ENCODE data around the gene IRGM.
A peak's percentile ranks its signal among the peaks of the same experiment; 100 is the strongest.

The IRGM gene

GRCh38 chr5:150836703-150837102 lies 9.6 kb upstream of the IRGM start:
- TF ChIP-seq EGR1 (IDR thresholded peaks at IDR 0.05) (no peak), FOXM1 (IDR thresholded peaks at IDR 0.05; ENCODE audit: borderline replicate concordance, low read depth) (no peak), EP300 (IDR thresholded peaks at IDR 0.05; ENCODE audit: borderline replicate concordance) (no peak), NFIC (IDR thresholded peaks at IDR 0.05) (no peak), CREB1 (IDR thresholded peaks at IDR 0.05; ENCODE audit: low read depth) (no peak), TAF1 (IDR thresholded peaks at IDR 0.05; ENCODE audit: low read depth) (no peak), CEBPB (IDR thresholded peaks at IDR 0.05) (no peak), YY1 (IDR thresholded peaks at IDR 0.05; ENCODE audit: low read depth) (no peak), RAD21 (IDR thresholded peaks at IDR 0.05; ENCODE audit: low read depth) (no peak), TEAD4 (IDR thresholded peaks at IDR 0.05) (no peak), ZBTB7A (IDR thresholded peaks at IDR 0.05; ENCODE audit: low read depth) (no peak), TCF12 (IDR thresholded peaks at IDR 0.05; ENCODE audit: low read depth) (no peak), REST (IDR thresholded peaks at IDR 0.05; ENCODE audit: low read depth) (no peak)
- TF ChIP-seq, protein P1, sequence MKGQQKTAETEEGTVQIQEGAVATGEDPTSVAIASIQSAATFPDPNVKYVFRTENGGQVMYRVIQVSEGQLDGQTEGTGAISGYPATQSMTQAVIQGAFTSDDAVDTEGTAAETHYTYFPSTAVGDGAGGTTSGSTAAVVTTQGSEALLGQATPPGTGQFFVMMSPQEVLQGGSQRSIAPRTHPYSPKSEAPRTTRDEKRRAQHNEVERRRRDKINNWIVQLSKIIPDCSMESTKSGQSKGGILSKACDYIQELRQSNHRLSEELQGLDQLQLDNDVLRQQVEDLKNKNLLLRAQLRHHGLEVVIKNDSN (IDR thresholded peaks at IDR 0.05), result no peak

DNA sequence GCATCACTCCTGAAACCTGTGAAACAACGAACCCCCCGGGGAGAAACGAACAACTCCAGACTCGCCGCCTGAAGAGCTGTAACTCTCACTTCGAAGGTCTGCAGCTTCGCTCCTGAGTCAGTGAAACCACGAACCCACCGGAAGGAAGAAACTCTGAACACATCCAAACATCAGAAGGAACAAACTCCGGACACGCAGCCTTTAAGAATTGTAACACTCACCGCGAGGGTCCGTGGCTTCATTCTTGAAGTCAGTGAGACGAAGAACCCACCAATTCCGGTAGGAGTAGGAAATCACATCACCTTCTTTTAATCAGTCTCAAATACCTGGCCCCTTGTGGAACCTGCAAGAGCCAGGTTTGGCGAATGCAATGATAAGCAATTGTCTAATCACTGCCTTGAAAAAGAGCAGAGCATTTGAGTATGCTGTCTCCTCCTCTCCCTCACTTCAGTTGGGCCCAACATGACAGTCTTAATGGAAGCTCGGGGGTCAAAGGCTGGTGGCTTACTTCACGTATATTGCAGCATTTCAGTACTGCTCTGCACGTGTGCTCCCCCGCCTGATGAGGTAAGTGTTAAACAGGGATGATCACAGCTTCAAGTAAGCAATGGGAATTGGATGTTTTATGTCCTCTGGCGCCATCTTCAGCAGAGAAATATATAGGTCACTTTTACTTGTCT lies 473 bp downstream of the IRGM start:
- TF ChIP-seq NFIC (IDR thresholded peaks at IDR 0.05) (no peak), MAX (IDR thresholded peaks at IDR 0.05) (peak; percentile 96), RAD21 (IDR thresholded peaks at IDR 0.05; ENCODE audit: low read depth) (peak; percentile 91), CEBPB (IDR thresholded peaks at IDR 0.05) (no peak), TAF1 (IDR thresholded peaks at IDR 0.05; ENCODE audit: low read depth) (no peak)

DNA sequence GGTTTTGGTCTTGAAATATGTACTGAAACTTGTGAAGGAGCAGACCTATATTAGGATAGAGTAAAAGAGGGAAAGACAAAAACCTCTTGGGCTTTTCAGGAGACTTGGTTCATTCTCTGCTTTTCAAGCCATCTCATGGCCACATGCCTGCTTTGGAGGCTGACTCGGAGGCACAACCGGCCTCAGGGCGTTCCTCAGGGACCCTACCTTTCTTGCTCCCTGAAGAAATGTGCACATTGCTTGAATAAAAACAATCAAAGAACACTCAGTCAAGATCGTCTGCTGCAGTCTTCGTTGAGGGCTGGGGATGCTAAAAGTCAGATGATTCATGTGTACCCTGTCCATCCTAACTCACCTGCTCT lies 994 bp downstream of the IRGM start:
- TF ChIP-seq CREB1 (IDR thresholded peaks at IDR 0.05; ENCODE audit: low read depth), result no peak
- TF ChIP-seq EP300 (IDR thresholded peaks at IDR 0.05; ENCODE audit: borderline replicate concordance), result no peak
- no peak for TF ChIP-seq FOXM1 (IDR thresholded peaks at IDR 0.05; ENCODE audit: borderline replicate concordance, low read depth)
- TF ChIP-seq NFIC (IDR thresholded peaks at IDR 0.05), result no peak
- TF ChIP-seq EGR1 (IDR thresholded peaks at IDR 0.05), result no peak
- TF ChIP-seq CEBPB (IDR thresholded peaks at IDR 0.05), result no peak
- no peak for TF ChIP-seq TAF1 (IDR thresholded peaks at IDR 0.05; ENCODE audit: low read depth)
- TF ChIP-seq ZBTB7A (IDR thresholded peaks at IDR 0.05; ENCODE audit: low read depth), result no peak
- TF ChIP-seq RAD21 (IDR thresholded peaks at IDR 0.05; ENCODE audit: low read depth), result no peak

DNA sequence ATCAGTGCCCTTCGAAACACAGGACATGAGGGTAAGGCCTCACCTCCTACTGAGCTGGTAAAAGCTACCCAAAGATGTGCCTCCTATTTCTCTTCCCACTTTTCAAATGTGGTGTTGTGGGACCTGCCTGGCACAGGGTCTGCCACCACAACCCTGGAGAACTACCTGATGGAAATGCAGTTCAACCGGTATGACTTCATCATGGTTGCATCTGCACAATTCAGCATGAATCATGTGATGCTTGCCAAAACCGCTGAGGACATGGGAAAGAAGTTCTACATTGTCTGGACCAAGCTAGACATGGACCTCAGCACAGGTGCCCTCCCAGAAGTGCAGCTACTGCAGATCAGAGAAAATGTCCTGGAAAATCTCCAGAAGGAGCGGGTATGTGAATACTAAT lies 1.9 kb downstream of the IRGM start:
- no peak for TF ChIP-seq EGR1 (IDR thresholded peaks at IDR 0.05)
- TF ChIP-seq, protein P1 (IDR thresholded peaks at IDR 0.05), result 0 out of 2 replicates have a peak, but pooled peaks have one; percentile 7

DNA sequence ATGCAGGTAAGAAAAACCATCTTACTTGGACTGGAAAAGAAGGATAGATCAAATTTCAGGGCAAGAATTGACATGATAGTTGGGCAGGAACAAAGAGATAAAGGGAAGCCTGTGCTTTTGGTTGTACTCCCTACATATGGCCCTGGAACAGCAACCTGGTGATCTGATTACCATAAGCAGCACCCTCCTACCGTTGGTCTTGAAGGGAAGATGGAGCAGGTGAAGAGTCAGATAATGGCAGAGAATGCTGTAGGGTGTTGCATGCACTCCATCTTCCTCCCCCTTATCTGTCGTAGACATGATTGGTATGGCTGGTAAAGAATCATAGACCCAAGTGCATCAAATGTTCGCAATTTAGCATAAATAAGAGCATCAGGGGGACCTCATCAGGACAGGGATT lies 4.7 kb downstream of the IRGM start:
- TF ChIP-seq TAF1 (IDR thresholded peaks at IDR 0.05; ENCODE audit: low read depth), result no peak

DNA sequence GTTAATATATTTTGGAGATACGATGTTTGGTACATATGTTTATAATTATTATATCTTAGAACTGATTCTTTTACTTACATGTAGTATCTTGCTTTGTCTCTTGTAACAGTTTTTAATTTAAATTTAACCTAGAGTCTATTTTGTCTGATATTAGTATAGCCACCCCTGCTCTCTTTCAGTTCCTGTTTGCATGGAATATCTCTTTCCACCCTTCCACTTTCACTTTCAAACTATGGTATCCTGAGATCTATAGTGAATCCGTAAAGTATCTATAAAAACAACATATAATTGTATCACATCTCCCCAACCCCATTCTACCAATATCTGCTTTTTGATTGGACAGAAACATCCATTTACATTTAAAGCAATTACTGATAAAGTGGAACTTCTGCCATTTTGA lies 7.2 kb downstream of the IRGM start:
- TF ChIP-seq EP300 (IDR thresholded peaks at IDR 0.05; ENCODE audit: borderline replicate concordance) (no peak), RAD21 (IDR thresholded peaks at IDR 0.05; ENCODE audit: low read depth) (no peak), TEAD4 (IDR thresholded peaks at IDR 0.05) (no peak), TAF1 (IDR thresholded peaks at IDR 0.05; ENCODE audit: low read depth) (no peak), ZBTB7A (IDR thresholded peaks at IDR 0.05; ENCODE audit: low read depth) (no peak), CREB1 (IDR thresholded peaks at IDR 0.05; ENCODE audit: low read depth) (no peak), TCF12 (IDR thresholded peaks at IDR 0.05; ENCODE audit: low read depth) (no peak), FOXM1 (IDR thresholded peaks at IDR 0.05; ENCODE audit: borderline replicate concordance, low read depth) (no peak), REST (IDR thresholded peaks at IDR 0.05; ENCODE audit: low read depth) (no peak), NFIC (IDR thresholded peaks at IDR 0.05) (no peak), CEBPB (IDR thresholded peaks at IDR 0.05) (no peak), MAX (IDR thresholded peaks at IDR 0.05) (no peak), YY1 (IDR thresholded peaks at IDR 0.05; ENCODE audit: low read depth) (no peak), EGR1 (IDR thresholded peaks at IDR 0.05) (no peak)
- TF ChIP-seq, protein P1 (IDR thresholded peaks at IDR 0.05), result no peak

Measured in Ishikawa (cell line).